ENCODE measurements around the gene STAB2.

The STAB2 gene

DNA sequence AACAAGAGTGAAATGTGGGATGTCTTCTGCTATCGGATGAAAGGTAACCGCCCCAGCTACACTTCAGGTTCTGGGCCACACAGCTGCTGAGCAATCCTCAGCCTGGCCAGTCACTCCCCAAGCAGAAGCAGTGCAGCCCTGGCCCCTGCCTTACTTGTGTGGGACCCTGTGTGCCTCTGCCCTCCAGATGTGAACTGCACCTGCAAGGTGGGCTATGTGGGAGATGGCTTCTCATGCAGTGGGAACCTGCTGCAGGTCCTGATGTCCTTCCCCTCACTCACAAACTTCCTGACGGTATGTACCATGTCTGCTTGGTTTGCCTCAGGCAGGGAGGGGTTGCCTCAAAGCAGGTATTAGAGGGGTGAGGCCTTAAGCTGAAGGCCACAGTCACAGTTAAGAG, 168.4 kb downstream of the STAB2 start:
- DNase-seq: no peak

DNA sequence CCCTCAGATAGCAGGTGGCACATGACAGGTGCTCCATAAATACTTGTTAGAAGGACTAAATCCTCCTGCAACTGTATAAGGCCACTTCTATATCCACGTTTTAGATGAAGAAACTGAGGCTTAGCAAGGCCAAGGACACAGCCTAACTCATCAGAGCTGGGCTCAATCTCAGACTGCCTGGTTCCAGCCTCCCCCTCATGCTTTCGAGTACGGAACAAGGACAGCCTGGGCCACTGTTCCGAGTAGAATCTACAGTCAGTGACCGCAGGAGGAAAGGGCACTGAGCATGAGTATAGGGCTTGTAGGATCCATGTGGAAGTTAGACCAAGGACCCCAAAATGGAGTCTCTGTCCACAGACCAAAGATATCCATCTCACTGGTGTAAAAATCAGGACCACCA, 169.4 kb downstream of the STAB2 start:
- no peak for DNase-seq

DNA sequence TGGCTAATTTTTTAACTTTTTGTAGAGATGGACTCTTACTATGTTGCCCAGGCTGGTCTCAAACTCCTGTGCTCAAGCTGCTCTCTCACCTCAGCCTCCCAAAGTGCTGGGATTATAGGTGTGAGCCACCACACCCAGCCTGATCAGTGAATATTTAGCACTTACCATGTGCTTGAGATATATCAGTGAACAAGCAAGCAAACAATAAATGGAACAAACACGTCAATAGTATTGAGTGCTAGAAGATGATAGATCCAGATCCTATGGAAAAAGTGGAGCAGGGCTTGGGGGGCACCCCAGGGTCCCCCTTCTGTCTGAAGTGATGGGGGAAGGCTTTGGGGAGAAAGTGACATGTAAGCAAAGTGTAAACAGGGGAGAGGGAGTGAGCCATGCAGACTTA, 170.2 kb downstream of the STAB2 start:
- DNase-seq: no peak

DNA sequence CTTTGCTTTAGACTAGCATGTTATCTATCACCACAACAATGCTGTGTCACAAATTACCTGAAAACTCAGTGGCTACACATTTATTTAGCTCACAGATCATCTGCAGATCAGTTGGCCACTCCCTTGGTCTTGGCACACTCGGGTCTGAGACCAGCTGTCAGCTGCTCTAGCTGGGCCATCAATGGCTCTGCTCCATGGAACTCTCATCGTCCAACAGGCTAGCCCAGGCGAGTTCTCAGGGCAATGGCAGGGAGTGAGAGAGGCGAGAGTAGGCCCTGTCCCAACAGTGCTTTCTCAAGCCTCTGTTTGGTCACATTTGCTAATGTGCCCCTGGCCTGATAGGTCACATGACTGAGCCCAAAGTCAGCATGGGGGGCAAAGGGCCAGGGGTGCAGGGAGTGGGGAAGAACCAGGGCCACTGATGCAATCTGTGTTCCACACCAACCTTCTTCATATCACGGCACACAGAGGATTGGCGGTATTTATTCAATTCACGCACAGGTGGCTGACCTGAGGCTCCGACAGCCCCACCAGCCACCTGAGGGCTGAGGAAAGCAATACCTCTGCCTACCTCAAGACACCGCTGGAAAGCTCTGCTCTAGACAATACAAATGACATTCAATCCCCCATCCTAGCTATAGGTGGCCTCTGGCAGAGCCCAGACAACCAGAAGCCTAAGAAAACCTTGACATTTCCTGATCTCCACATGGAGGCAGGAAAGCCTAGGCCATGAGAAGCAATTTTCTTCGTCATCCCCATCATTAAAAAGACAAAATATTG, 171.4 kb downstream of the STAB2 start:
- no peak for DNase-seq

- no peak for DNase-seq
Observed at GRCh38 chr12:103762473-103762872, 175.4 kb downstream of the STAB2 start.

GRCh38 chr12:103765322-103765721, 178.2 kb downstream of the STAB2 start:
- no peak for DNase-seq

- no peak for DNase-seq
Observed at GRCh38 chr12:103766028-103766427, 179.0 kb downstream of the STAB2 start.

GRCh38 chr12:103768467-103769123, 181.5 kb downstream of the STAB2 start:
- no peak for DNase-seq

DNA sequence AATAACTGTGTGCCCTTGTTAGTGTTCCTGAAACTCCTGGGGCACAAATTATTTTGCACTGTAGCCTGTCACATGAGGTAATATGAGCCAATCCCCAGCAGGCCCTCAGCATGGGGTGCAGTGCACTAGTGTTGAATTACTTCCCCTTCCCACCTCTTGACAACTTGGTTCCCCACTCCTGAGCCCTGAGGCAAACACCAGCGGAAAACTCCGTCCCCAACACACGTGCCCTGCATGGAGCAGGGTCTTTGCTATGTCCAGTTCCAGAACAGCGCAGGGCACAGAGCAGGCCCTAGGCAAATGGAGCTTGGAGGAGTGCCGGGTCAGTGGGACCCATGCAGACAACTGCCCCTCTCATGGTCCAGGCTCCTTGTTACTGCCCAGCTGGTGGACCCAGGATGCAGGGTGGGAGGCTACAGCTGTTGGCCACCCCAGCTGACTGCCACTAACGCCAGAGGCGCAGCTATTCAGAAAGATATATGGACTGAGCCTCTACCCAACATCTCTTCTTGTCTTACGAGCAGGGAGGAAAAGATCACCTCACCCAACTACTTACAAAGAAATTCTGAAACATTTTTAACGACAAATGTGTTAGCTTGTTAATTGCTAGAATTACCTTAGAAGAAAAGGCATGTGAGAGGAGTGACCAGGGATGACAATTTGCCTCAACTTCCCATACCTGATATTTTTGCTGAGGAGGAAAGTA, 182.3 kb downstream of the STAB2 start:
- DNase-seq: no peak

- DNase-seq: peak in 1 of 2 experiments; percentile 27
Observed at GRCh38 chr12:103771466-103771865, 184.4 kb downstream of the STAB2 start.

DNA sequence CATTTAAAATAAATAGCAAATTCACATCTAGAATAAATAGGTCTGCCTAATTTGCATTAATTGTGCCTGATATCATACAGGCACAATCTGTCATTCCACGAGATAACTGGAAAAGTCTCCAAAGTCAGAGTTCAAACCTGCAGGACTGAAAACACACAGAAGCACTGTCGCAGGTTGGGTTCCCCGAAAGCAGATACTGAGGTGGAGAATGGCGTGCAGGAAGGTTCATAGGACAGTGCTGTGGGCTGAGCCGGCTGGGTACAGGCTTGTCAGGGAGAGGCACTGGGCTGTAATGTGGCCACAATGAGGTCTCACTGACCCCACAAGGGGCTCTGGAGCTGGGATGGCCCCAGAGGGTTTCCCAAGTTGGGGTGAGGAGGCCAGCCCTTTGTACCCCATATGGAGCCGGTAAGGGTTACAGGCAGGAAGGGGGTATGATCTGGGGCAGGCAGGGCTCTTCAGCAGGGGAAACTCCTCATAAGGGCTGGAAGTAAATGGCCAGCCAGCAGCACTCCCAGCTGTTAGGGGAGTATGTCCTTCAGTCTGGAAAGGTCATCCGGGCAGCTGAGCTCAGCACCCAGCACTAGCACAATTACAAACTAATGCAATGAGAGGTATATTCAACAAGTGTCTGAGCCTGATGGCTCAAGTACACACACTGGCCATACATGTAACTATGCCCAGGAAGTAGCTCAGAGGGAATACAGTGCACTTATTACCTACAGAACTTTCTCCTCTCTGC, 185.5 kb downstream of the STAB2 start:
- no peak for DNase-seq

DNA sequence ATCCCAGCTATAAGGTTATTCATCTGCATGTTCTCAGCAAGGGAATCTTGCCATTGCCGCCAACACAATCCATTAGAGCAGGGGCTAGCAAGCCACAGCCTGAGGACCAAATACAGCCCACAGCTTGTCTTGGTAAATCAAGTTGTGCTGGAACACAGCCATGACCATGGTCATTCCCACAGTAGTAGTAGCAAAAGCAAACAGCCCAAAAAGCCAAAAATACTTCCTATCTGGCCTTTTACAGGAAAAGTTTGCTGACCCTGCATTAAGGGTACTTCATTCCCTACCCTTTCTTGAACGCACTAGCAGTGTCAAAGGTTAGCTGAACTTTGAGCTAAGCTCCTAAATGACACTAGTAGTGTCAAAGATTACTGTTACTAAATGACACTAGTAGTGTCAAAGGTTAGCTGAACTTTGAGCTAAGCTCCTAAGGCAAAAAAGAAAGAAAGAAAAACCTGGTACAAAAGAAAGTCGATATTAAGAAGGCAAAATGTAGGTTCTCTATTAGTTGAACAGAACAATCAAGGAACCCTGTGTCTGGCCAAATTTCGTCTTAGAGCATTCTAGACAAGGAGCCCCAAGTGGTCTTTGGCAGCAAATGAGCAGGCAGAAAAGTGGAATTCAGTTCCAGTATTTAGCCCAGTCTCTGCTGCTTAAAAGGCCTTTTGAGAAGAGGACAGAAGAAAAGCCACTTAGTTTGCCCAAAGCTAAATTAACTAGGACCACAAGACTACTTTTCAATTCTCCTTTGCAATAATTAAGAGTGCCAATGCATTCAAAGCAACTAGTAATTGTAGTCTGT, 186.2 kb downstream of the STAB2 start:
- DNase-seq: no peak

DNA sequence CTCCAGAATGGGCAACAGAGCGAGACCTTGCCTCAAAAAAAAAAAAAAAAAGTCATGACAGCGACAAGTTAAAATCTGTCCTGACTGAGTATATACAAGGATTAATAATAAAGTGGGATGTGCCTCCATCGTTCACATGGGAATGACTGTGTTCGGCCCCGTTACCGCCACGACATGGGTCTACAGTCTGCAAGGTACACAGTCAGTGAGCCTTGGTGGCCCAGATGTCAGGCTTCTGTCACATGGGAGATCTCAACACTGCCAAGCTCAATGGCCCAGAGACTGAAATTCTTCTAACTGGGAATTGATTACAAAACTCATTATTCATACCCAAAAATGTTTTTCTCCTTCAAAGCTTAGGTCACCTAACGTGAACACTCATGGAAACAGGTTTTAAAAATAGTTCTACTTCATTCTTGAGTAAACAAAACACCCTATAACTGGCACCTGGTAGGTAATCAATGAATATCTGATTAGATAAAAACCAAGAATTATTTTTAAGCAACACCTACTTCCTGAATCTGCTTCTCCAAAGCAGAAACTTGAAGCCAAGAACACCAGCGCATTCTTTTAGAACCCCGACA, 188.0 kb downstream of the STAB2 start:
- no peak for DNase-seq

DNA sequence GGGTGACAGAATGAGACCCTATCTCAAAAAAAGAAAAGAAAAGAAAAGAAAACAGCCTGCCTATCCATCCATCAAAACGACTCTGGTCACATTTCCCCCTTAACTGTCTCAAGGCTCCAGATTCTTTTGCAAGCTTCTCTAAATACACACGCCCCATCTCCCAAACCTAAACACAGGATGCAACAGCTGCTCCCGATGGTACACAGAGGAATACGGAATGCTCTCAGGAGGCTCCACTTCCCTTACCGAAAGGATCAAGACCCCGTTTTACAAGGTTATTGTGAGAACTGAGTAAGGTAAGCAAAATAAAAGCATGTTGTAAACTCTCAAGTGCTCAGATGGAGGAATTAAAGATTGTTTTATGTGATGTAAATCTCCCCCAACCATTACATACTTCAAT, 191.7 kb downstream of the STAB2 start:
- DNase-seq: no peak

- DNase-seq: no peak
Observed at GRCh38 chr12:103779410-103780092, 192.5 kb downstream of the STAB2 start.

DNA sequence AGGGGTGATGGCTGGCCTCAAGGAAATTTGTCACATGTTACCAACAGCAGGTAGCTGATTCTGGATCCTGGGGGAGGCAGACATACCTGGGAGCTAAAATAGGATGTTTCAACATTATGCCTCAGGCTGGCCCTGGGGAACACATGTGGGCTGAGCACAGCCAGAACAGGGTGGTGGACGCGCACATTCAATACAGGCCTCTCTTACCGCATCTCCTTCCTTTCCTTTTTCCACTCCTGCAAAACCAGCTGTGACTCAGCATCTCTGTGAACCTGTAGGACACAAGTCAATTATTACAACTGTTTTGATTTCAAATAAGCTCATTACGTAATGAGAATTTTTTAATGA, 193.0 kb downstream of the STAB2 start:
- no peak for DNase-seq

- DNase-seq: no peak
Observed at GRCh38 chr12:103780992-103781391, 193.9 kb downstream of the STAB2 start.

DNA sequence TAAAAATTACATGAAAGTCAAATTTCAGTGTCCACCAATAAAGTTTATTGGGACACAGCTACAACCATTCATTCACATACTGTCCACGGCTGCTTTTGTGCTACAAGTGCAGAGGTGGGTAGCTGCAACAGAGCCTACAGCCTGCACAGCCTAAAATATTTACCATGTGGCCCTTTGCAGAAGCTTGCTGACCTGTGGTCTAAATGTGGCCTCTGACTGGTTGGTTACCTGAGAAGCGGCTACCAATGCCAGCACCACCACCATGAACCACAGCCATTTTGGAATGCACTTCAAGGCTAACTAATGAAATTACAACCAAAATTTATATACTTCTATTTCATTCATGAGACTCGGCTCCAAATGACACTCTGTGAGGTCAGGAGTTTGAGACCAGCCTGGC, 195.3 kb downstream of the STAB2 start:
- no peak for DNase-seq

DNA sequence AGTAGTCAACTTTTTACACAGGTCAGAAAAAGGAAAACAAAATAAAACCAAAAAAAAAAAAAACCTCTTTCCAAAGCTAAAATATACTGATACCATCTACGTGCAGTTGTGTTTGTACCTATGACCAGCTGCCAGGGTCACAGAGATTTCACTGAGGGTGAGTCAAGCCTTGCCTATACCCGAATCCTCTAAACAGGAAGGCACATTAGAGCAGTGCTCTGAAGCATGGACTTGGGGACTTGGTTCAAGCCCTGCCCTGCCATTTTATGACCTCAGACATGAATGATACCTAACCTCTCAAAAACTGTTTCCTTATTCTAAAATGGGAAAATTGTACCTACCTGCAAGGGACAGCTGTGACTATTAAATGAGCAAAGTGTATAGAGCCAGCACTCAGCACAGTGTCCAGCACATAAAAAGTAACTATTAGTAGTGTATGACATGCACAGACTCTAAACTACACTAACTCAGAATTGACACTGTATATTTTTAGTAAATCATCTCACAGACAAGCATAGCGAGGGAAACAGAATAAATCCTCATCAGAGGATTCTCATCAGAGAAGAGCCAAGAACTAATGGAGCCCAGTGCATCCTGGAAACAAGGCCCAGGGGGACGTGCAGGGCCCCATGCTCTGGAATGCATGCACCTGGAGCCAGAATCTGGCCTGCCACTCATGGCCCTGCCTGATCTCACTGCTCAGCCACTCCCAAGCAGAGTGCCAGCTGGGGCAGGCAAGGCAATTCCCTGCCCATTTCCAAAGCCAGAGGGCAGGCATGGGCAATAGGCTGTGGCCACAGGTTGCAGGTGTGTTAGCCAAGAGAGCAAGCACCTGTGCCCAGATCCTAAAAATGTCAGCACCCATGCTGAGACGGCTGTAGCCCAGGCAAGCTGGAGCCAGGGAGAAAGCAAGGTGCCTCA, 196.9 kb downstream of the STAB2 start:
- no peak for DNase-seq
